DOHH2 (cell line): Measurements from ENCODE around the gene GFRA4.

ENCODE experiments used
- H3F3A ChIP-seq: fragments of 200-600 bp; sonication (generic), shearing (Covaris generic); 2 replicates; pipeline ENCODE4 v1.6.0; 2016; ENCODE audit warnings: antibody characterized with exemption, mild to moderate bottlenecking; ENCODE audit not compliant: control insufficient read depth, insufficient read depth
- H3K27ac ChIP-seq: fragments of 200-600 bp; sonication (generic); 2 replicates; pipeline ENCODE4 v1.5.1; 2014; ENCODE audit warnings: low read depth, mild to moderate bottlenecking, low read length, moderate library complexity
- H3K27me3 ChIP-seq: fragments of 200-600 bp; sonication (generic); 2 replicates; pipeline ENCODE4 v1.6.1; 2014; ENCODE audit warnings: mild to moderate bottlenecking, low read length, mixed read lengths; ENCODE audit not compliant: control insufficient read depth
- H3K36me3 ChIP-seq: fragments of 200-600 bp; sonication (generic); 2 replicates; pipeline ENCODE4 v1.6.1; 2014; ENCODE audit warnings: mild to moderate bottlenecking, low read length, moderate library complexity, mixed read lengths; ENCODE audit not compliant: control insufficient read depth
- H3K4me1 ChIP-seq: fragments of 200-600 bp; sonication (generic); 2 replicates; pipeline ENCODE4 v1.6.1; 2014; ENCODE audit warnings: mild to moderate bottlenecking, low read length, mixed read lengths; ENCODE audit not compliant: control insufficient read depth
- H3K4me2 ChIP-seq: fragments of 200-600 bp; sonication (generic); 2 replicates; pipeline ENCODE4 v1.6.0; 2014; ENCODE audit warnings: mild to moderate bottlenecking, low read length, moderate library complexity
- H3K4me3 ChIP-seq: fragments of 200-600 bp; sonication (generic); 2 replicates; pipeline ENCODE4 v1.5.1; 2014; ENCODE audit warnings: mild to moderate bottlenecking, low read length, mixed read lengths
- H3K79me2 ChIP-seq: fragments of 200-600 bp; sonication (generic); 2 replicates; pipeline ENCODE4 v1.6.1; 2014; ENCODE audit warnings: mild to moderate bottlenecking, low read length, mixed read lengths; ENCODE audit not compliant: control insufficient read depth
- H3K9me2 ChIP-seq: fragments of 200-600 bp; sonication (generic); replicated peaks from 2 replicates; pipeline ENCODE4 v1.6.1; 2014; ENCODE audit warnings: mild to moderate bottlenecking, low read length, mixed read lengths; ENCODE audit not compliant: control insufficient read depth
- H3K9me3 ChIP-seq: fragments of 200-600 bp; sonication (generic); 2 replicates; pipeline ENCODE4 v1.6.1; 2014; ENCODE audit warnings: antibody characterized with exemption, low read length, mixed read lengths; ENCODE audit not compliant: control insufficient read depth, insufficient read depth
- H4K20me1 ChIP-seq: fragments of 200-600 bp; sonication (generic); 2 replicates; pipeline ENCODE4 v1.6.0; 2014; ENCODE audit warnings: low read depth, mild to moderate bottlenecking, antibody characterized with exemption, low read length, moderate library complexity; ENCODE audit not compliant: control insufficient read depth, insufficient read depth
- CTCF ChIP-seq: fragments of 200-600 bp; sonication (generic); IDR thresholded peaks from one replicate; pipeline ENCODE4 v1.5.1; 2014; ENCODE audit warnings: antibody characterized with exemption, mild to moderate bottlenecking, low read depth, low read length; ENCODE audit not compliant: poor library complexity, severe bottlenecking
- EZH2phosphoT487 ChIP-seq: fragments of 200-600 bp; sonication (generic); IDR thresholded peaks from 2 replicates; pipeline ENCODE4 v1.6.1; 2017; ENCODE audit warnings: borderline replicate concordance, mild to moderate bottlenecking, antibody characterized with exemption, low read length, moderate library complexity, mixed read lengths

The GFRA4 gene

GRCh38 chr20:3679749-3680700 lies 16.8 kb upstream of the GFRA4 start:
- no peaks in the 10 kb centered on the region for H3K9me3 ChIP-seq
- H3K4me2 ChIP-seq = no peak overlapping the region
- no peaks in the 10 kb centered on the region for H4K20me1 ChIP-seq
- no peak overlapping the region for H3K4me3 ChIP-seq
- H3F3A ChIP-seq = no peaks in the 10 kb centered on the region
- H3K36me3 ChIP-seq = no peaks in the 10 kb centered on the region
- no peaks in the 10 kb centered on the region for H3K79me2 ChIP-seq
- TF ChIP-seq CTCF = no peak
- TF ChIP-seq EZH2phosphoT487 = no peak
- H3K4me1 ChIP-seq = no peaks in the 10 kb centered on the region; the same call in 1 of the 2 replicates
- H3K27me3 ChIP-seq = peaks cover 3% of the 10 kb centered on the region; the same call in 1 of the 2 replicates
- H3K9me2 ChIP-seq = no peaks in the 10 kb centered on the region
- H3K27ac ChIP-seq = no peak overlapping the region

- no peak overlapping the region for H3K4me2 ChIP-seq
- no peak for TF ChIP-seq CTCF
- no peak for TF ChIP-seq EZH2phosphoT487
- H3K9me2 ChIP-seq = no peaks in the 10 kb centered on the region
- H4K20me1 ChIP-seq = no peaks in the 10 kb centered on the region
- H3K9me3 ChIP-seq = no peaks in the 10 kb centered on the region
- no peaks in the 10 kb centered on the region for H3K79me2 ChIP-seq
- no peaks in the 10 kb centered on the region; the same call in 1 of the 2 replicates for H3K4me1 ChIP-seq
- H3K27me3 ChIP-seq = peaks cover 3% of the 10 kb centered on the region; the same call in 1 of the 2 replicates
- no peak overlapping the region for H3K27ac ChIP-seq
- no peaks in the 10 kb centered on the region for H3K36me3 ChIP-seq
- no peaks in the 10 kb centered on the region for H3F3A ChIP-seq
- H3K4me3 ChIP-seq = no peak overlapping the region
These were observed 15.9 kb upstream of the GFRA4 start for GRCh38 chr20:3678856-3679720.

GRCh38 chr20:3678198-3678597 lies 15.0 kb upstream of the GFRA4 start:
- no peak overlapping the region for H3K27ac ChIP-seq
- H3K27me3 ChIP-seq = peaks cover 3% of the 10 kb centered on the region; the same call in 1 of the 2 replicates
- no peaks in the 10 kb centered on the region for H3F3A ChIP-seq
- H3K4me1 ChIP-seq = no peaks in the 10 kb centered on the region; the same call in 1 of the 2 replicates
- H3K4me3 ChIP-seq = no peak overlapping the region
- no peaks in the 10 kb centered on the region for H4K20me1 ChIP-seq
- H3K79me2 ChIP-seq = no peaks in the 10 kb centered on the region
- no peaks in the 10 kb centered on the region for H3K9me3 ChIP-seq
- TF ChIP-seq EZH2phosphoT487 (no peak), CTCF (no peak)
- H3K9me2 ChIP-seq = no peaks in the 10 kb centered on the region
- H3K4me2 ChIP-seq = no peak overlapping the region
- no peaks in the 10 kb centered on the region for H3K36me3 ChIP-seq
